Bronchial epithelial cell (primary cell): ENCODE measurements around the gene LENG8. TPM values are rescaled to one million over a fixed set of nuclear protein-coding genes. Genes with fewer than 3 reads are reported as not detected.
"Not testable (repeated sequence)": the region's sequence is repeated elsewhere in the genome, so short reads cannot be mapped to it uniquely, and the experiment has no call there.

ENCODE experiments used
- DNase-seq: peaks from one replicate; pipeline ENCODE4 v3.0.0-alpha.2; 2010; ENCODE audit warnings: low read depth
- FAIRE-seq: peaks from 2 replicates; lab custom pipeline; 2011; peaks lifted over from hg19 to GRCh38; lab: Jason Lieb, UNC
- H3K27me3 ChIP-seq: 2 replicates; pipeline ENCODE4 v1.5.1; 2011; ENCODE audit warnings: low read length; ENCODE audit not compliant: control insufficient read depth, insufficient read depth
- H3K36me3 ChIP-seq: 2 replicates; pipeline ENCODE4 v1.5.1; 2011; ENCODE audit warnings: low read length; ENCODE audit not compliant: control insufficient read depth, insufficient read depth
- H3K4me3 ChIP-seq: 2 replicates; pipeline ENCODE4 v1.5.1; 2011; ENCODE audit warnings: mild to moderate bottlenecking, low read depth, low read length, control low read depth
- CTCF ChIP-seq: IDR thresholded peaks from 2 replicates; pipeline ENCODE4 v1.5.1; 2011; ENCODE audit warnings: mild to moderate bottlenecking, moderate library complexity, low read length, control low read depth, inconsistent platforms; ENCODE audit not compliant: insufficient read depth, severe bottlenecking
- total RNA-seq: library from RNA; depleted of rRNA; stranded (reverse); fragments of >200 nt; gene quantifications from 2 replicates; pipeline ENCODE4 v1.2.1, GENCODE V29; 2014

The LENG8 gene
- total RNA-seq, 1 donor from 2014 or later, result 26.3 TPM

DNA sequence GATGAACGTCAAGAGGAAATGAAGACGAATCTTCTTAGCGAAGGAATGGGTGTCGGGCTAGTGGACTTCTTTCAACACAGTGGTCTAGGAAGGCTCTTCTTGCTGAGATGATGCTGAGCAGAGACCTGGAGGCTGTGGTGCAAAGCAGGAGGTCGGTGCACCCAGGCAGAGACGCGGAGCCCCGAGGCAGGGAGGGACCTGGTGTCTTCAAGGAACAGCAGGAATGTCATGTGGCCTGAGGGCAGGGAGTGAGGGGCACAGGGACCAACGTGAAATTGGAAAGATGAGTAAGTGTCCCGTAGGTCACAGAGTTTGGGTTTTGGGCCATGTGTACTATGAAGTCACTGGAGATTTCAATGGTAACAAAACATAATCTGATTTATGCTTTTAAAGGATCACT, 35.5 kb downstream of the LENG8 start:
- TF ChIP-seq CTCF, result no peak
- no peak for DNase-seq
- Histone ChIP-seq H3K36me3 (no peaks in the 10 kb centered on the region), H3K4me3 (no peak overlapping the region), H3K27me3 (no peaks in the 10 kb centered on the region)
- FAIRE-seq, result peak; percentile 40

DNA sequence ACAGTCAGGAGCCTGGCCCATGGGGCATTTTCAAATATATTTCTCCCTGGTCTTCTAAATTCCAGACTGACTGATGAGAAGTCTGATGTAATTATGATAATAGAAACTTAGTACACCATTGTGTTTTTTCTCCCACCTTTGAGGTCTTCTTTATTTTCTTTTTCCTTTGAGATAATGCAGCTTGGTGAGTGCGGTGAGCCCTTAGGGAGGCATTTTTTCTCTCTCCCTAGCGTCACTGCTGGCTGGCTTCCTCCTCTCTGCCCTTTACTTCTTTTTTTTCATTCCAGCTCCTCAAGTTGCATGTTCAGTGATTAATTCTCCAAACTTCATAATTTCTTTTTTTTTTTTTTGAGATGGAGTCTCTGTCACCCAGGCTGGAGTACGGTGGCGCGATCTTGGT, 36.9 kb downstream of the LENG8 start:
- TF ChIP-seq CTCF, result no peak
- FAIRE-seq, result no peak
- Histone ChIP-seq H3K4me3 (no peak overlapping the region), H3K27me3 (no peaks in the 10 kb centered on the region), H3K36me3 (no peaks in the 10 kb centered on the region)
- DNase-seq, result no peak

GRCh38 chr19:54489341-54489740, 40.3 kb downstream of the LENG8 start:
- no peak overlapping the region for H3K4me3 ChIP-seq
- no peaks in the 10 kb centered on the region for H3K36me3 ChIP-seq
- DNase-seq, result no peak
- TF ChIP-seq CTCF, result no peak
- H3K27me3 ChIP-seq, result no peaks in the 10 kb centered on the region
- no peak for FAIRE-seq

- no peak for TF ChIP-seq CTCF
- Histone ChIP-seq H3K36me3 (no peaks in the 10 kb centered on the region), H3K27me3 (no peaks in the 10 kb centered on the region), H3K4me3 (no peak overlapping the region)
- FAIRE-seq (no peak), DNase-seq (no peak)
These were observed 40.8 kb downstream of the LENG8 start for GRCh38 chr19:54489766-54490165.

DNA sequence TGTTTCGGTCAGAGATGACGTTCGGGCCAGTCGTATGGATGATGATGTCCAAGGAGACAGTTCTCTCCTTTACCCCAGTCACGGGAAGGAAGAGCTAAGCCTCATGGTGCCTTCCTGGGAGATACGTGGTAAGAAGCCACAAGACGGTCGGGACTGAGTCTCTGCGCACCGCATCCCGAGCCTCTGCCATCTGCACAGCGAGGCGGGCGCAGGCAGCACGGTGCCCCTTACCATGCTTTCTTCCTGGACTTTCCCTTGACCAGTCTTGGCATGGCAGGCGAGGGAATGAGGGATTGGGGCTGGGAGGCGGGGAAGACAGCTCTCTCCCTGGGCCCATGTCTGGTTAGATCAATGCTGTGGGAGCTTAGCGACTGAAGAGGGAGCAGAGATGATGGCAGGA, 43.6 kb downstream of the LENG8 start:
- no peak for TF ChIP-seq CTCF
- no peaks in the 10 kb centered on the region for H3K36me3 ChIP-seq
- no peak overlapping the region for H3K4me3 ChIP-seq
- FAIRE-seq, result no peak
- H3K27me3 ChIP-seq, result no peaks in the 10 kb centered on the region
- DNase-seq, result no peak

- not testable (repeated sequence) for H3K36me3 ChIP-seq, FAIRE-seq, H3K4me3 ChIP-seq, H3K27me3 ChIP-seq, DNase-seq
These were observed 44.1 kb downstream of the LENG8 start for GRCh38 chr19:54493056-54493455.
